Sigmoid colon (tissue), 4 donors: ENCODE results near the gene SLC13A3.

Source experiments
- CTCF ChIP-seq, 4 experiments: fragments of 450-650 bp in 3 of 4; fragments of 200-600 bp in 1 of 4; IDR thresholded peaks; one replicate each; pipeline ENCODE4 v1.5.1; 2016 to 2019; ENCODE audit warnings: antibody characterized with exemption in 4 of 4, mild to moderate bottlenecking in 3 of 4, moderate library complexity in 2 of 4
- EP300 ChIP-seq, 4 donors: sonication (generic); formaldehyde crosslinking; IDR thresholded peaks; one replicate each; pipeline ENCODE4 v1.6.1; 2017; ENCODE audit warnings: antibody characterized with exemption in 4 of 4
- POLR2A ChIP-seq, 2 donors: fragments of 450-650 bp; IDR thresholded peaks; one replicate each; pipeline ENCODE4 v1.6.1; 2016; ENCODE audit warnings: antibody characterized with exemption in 2 of 2, mild to moderate bottlenecking in 2 of 2, moderate library complexity in 2 of 2
- POLR2AphosphoS5 ChIP-seq, 4 donors: sonication (generic); formaldehyde crosslinking; IDR thresholded peaks; one replicate each; pipeline ENCODE4 v1.6.1; 2017; ENCODE audit warnings: antibody characterized with exemption in 4 of 4

- TF ChIP-seq CTCF (IDR thresholded peaks at IDR 0.05) (no peak), POLR2A (IDR thresholded peaks at IDR 0.05) (no peak), POLR2AphosphoS5 (IDR thresholded peaks at IDR 0.05) (no peak), EP300 (IDR thresholded peaks at IDR 0.05) (no peak)
Measured at GRCh38 chr20:46607191-46607848, 43.9 kb downstream of the SLC13A3 start.
